Measurements from ENCODE around the gene ATXN7. TPM values are rescaled to one million over a fixed set of nuclear protein-coding genes. Genes with fewer than 3 reads are reported as not detected.
A peak's percentile ranks its signal among the peaks of the same experiment; 100 is the strongest.

The ATXN7 gene
- total RNA-seq, 1 donor from 2014 or later: 33.0 TPM

- DNase-seq (ENCODE audit: low spot score): no peak
Measured at GRCh38 chr3:63986831-63987230, 123.2 kb downstream of the ATXN7 start.

GRCh38 chr3:63988943-63989342, 125.3 kb downstream of the ATXN7 start:
- DNase-seq (ENCODE audit: low spot score): no peak

GRCh38 chr3:63990204-63990603, 126.5 kb downstream of the ATXN7 start:
- DNase-seq (ENCODE audit: low spot score): no peak

- DNase-seq (ENCODE audit: low spot score): no peak
Measured at GRCh38 chr3:63990733-63991132, 127.1 kb downstream of the ATXN7 start.

- DNase-seq (ENCODE audit: low spot score): no peak
Measured at GRCh38 chr3:63991666-63992065, 128.0 kb downstream of the ATXN7 start.

GRCh38 chr3:63992516-63993209, 129.0 kb downstream of the ATXN7 start:
- no peak for DNase-seq (ENCODE audit: low spot score)

- peak; percentile 68 for DNase-seq (ENCODE audit: low spot score)
Measured at GRCh38 chr3:63993653-63994079, 130.0 kb downstream of the ATXN7 start.

GRCh38 chr3:63995086-63995485, 131.4 kb downstream of the ATXN7 start:
- no peak for DNase-seq (ENCODE audit: low spot score)

GRCh38 chr3:63998852-63999754, 135.4 kb downstream of the ATXN7 start:
- DNase-seq (ENCODE audit: low spot score): no peak

GRCh38 chr3:64000453-64001055, 136.9 kb downstream of the ATXN7 start:
- DNase-seq (ENCODE audit: low spot score): no peak

GRCh38 chr3:64002233-64002632, 138.6 kb downstream of the ATXN7 start:
- DNase-seq (ENCODE audit: low spot score): no peak

- DNase-seq (ENCODE audit: low spot score): no peak
Measured at GRCh38 chr3:64003589-64003988, 139.9 kb downstream of the ATXN7 start.

- no peak for DNase-seq (ENCODE audit: low spot score)
Measured at GRCh38 chr3:64008017-64008416, 144.3 kb downstream of the ATXN7 start.

GRCh38 chr3:64008487-64009351, 145.1 kb downstream of the ATXN7 start:
- DNase-seq (ENCODE audit: low spot score): no peak

GRCh38 chr3:64009528-64009927, 145.9 kb downstream of the ATXN7 start:
- no peak for DNase-seq (ENCODE audit: low spot score)

- DNase-seq (ENCODE audit: low spot score): no peak
Measured at GRCh38 chr3:64010199-64010598, 146.5 kb downstream of the ATXN7 start.

GRCh38 chr3:64011685-64012084, 148.0 kb downstream of the ATXN7 start:
- no peak for DNase-seq (ENCODE audit: low spot score)

- DNase-seq (ENCODE audit: low spot score): no peak
Measured at GRCh38 chr3:64016941-64017620, 153.4 kb downstream of the ATXN7 start.

GRCh38 chr3:64019271-64019670, 155.6 kb downstream of the ATXN7 start:
- DNase-seq (ENCODE audit: low spot score): no peak

- DNase-seq (ENCODE audit: low spot score): no peak
Measured at GRCh38 chr3:64019879-64020278, 156.2 kb downstream of the ATXN7 start.

GRCh38 chr3:64021922-64022321, 158.3 kb downstream of the ATXN7 start:
- DNase-seq (ENCODE audit: low spot score): no peak
